Stimulated activated CD8-positive, alpha-beta memory T cell treated with anti-CD3 and anti-CD28 coated beads, Interleukin-7, amount 100 ng/mL, for 4 hours (primary cell): ENCODE measurements around the gene EMP3.
A peak's percentile ranks its signal among the peaks of the same experiment; 100 is the strongest.
"Not testable (repeated sequence)": the region's sequence is repeated elsewhere in the genome, so short reads cannot be mapped to it uniquely, and the experiment has no call there.

Experiments used
- DNase-seq, 2 donors: peaks; one replicate each; pipeline ENCODE4 v3.0.0-alpha.2; 2020; ENCODE audit warnings: low read depth in 2 of 2

EMP3 gene

DNA sequence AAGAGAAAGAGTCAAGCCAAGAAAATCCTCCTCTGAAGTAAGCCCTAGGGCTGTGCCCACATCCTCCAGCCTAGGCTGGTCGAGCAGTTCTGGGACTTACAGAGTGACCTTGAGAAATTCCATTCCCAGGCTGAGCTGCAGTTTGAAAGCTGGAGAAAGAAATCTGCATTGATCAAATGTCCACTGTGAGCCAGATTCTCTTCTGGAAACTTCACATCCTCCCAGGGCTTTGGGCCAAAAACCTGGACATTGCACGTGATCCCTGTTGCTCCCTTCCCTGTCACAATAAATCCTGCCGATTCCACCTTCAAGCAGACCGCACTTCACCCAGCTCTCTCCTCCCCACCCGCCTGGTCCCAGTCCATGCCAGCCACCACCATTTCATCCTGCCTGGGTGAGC is 22.7 kb downstream of the EMP3 start:
- DNase-seq, result no peak

DNA sequence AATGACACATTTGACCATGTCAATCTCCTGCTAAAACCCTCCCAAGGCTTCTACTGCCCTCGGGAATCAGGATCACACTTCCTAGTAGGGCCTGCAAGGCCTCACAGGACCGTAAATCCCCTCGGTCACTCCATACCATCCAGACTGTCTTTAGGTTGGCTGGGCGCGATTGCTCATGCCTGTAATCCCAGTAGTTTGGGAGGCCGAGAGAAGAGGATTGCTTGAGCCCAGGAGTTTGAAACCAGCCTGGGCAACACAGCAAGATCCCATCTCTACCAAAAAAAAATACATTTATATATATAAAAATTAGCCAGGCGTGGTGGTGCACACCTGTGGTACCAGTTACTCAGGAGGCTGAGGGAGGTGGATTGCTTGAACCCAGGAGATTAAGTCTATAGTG is 23.4 kb downstream of the EMP3 start:
- DNase-seq, result no peak

DNA sequence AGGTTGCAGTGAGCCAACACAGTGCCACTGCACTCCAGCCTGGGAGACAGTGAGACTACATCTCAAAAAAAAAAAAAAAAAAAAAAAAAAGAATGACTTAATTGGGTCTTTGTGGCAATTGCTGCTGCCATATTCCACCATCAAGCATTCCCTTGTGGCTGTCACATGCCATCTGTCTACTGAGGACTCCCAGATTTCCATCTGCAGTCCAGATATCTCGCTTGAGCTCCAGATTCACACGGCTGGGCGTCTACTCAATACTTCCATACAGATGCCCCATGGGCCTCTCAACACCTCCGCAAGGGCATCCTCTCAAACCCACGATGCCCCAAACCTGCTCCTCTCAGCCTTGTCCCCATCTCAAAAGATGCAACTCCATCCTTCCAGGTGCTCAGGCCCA is 25.5 kb downstream of the EMP3 start:
- no peak for DNase-seq

DNA sequence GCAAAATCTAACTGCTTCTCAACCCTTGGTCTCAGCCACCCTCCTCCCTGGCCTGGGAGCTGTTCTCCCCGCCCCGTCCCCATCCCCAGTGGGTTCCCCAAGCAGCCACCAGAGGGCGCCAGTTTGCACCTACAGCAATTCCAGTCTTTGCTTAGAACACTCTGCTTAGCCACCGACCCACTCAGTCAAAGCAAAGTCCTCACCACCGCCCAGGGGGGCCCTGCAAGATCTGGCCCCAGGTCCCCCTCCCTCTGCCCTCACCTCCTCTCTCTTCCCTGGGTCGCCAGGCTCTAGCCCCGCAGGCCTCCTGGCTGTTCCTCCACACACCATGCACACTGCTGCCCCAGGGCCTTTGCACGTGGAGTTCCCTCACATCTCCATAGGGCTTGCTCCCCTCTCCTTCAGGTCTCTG is 26.0 kb downstream of the EMP3 start:
- DNase-seq, result peak; percentile 56 to 66

DNA sequence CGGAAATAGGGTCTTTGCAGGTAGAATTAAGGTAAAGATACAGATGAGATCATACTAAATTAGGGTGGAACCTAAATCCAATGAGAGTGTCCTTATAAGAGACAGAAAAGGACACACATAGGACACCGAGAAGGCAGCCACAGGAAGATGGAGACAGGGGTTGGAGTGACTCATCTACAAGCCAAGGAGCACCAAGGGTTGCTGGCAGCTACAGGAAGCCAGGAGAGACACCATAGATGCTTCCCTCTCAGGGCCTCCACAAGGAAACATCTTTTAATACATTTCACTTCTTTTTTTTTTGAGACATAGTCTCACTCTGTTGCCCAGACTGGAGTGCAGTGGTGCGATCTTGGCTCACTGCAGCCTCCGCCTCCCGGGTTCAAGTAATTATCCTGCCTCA is 28.3 kb downstream of the EMP3 start:
- no peak for DNase-seq

DNA sequence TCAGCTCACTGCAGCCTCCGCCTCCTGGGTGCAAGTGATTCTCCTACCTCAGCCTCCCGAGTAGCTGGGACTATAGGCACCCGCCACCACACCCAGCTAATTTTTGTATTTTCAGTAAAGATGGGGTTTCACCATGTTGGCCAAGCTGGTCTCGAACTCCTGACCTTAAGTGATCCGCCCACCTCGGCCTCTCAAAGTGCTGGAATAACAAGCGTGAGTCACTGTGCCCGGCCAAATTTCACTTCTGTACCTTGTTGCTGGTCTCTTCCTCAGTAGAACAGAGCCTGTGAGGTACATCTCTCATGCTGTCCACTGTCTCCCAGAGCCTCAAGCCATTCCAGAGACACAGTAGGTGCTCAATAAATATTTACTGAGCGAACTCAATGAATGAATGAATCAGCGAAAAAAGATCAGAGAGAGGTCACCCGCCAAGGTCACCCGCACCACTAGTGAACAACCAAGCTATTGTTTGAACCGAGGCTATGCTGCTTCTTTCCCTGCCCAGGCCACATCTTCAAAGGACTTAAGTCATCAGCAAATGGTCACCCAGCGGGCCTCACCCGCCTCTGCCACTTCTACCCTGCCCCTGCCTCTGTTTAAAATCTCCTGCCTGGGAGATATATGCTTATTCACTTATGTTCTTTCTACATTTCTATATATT is 29.1 kb downstream of the EMP3 start:
- DNase-seq, result no peak

DNA sequence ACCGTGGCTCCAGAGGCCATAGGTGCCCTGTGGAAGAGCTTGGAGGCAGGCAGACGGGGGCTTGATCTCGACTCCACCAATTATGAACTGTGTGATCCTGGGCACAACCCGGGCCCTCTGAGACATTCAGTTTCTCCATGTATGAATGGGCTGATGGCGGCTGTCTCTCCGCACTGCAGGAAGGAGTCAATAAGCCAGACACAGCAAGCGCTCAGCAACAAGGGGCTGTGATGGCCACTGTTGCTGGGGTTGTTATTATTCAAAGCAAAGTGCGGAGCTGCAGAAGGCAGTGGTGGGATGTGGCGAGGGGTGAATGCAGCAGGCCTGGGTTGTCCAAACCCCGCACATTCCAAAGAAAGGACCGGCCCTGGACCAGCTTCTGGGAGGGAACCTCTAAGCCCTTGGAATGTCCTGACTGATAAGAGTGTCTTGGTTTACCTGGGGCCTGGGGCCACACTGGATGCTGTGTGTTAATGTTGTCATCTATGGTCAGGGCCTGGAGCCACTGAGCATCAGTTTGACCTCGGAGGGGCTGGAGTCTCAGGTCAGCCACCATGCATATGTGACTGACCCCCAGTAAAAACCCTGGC is 30.1 kb downstream of the EMP3 start:
- no peak for DNase-seq

DNA sequence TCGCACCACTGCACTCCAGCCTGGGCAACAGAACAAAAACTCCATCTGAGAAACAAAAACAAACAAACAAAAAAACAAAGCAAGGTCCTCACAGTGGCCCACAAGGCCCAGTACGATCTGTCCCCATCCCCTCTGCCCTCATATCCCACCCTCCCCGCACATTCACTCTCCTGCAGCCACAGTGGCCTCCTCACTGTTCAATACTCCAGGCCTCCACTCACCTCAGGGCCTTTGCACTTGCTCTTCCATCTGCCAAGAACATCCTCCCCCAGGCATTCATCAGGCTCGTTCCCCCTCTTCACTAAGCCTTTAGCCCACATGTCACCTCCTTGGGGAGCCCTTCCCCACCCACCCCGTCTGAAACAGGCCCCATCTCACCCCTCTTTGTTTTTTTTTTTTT is 33.8 kb downstream of the EMP3 start:
- no peak for DNase-seq

DNA sequence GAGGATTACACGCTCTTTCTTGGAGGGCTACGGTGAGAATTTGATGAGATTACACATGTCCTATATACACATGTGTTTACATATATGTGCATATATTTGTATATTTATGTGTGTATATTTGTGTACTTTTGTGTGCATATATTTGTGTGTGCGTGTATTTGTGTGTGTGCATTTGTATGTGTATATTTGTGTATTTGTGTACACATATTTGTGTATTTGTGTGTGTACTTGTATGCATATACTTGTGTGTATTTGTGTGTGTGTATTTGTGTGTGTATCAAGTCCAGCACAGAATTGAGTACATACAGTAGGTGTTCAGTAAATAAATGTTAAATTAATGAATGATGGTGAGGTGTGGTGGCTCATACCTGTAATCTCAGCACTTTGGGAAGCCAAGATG is 36.6 kb downstream of the EMP3 start:
- no peak for DNase-seq

DNA sequence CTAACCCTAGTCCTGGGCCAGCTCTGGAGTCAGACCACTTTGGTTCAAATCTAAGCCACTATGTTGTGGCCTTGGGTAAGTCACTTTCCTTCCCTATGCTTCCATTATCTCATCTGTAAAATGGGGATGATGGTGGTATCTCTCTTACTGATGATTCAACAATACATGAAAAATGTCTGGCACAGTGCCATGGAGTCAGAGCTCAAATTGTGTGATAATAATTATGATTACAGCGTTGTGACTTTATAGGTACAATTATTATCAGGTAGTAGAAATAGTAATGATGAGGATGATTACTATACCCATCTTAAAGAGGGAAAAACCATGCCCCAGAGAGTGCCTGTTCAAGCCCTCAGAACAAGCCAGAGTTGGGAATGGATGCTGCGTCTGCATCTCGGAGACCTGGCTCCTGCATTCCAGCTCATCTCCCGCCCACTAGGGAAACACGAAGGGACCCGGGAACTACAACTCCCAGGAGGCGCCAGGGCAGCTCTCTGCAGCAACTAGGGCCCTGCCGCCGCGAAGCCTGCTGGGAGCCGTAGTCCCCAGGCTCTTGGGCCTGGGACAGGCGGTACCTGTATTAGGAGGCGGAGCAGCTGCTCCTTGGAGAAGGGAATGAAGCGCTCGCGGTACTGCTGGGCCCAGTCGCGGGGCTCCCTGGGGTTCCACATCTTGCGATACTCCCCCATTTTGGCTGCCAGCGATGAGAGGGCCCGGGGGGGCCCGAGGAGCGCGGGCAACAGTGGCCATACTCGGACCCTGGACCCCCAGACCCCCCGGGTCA is 37.6 kb downstream of the EMP3 start:
- peak; percentile 74 to 85 for DNase-seq

DNA sequence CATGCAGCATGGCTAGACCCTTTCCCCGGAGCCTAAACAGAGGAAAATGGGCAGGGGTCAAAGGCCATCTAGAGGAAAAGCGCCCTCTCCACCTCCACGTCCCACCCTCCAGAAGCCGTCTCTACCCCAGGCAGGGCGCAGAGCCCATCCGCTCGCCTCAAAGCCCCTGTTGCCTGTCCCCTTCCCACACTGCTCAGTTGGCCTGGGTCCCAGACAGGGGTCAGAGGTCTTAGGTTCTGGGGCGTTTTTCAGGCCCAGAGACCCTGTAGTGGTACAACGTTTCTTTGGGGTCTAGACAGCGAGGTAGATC is 38.1 kb downstream of the EMP3 start:
- DNase-seq, result no peak

DNA sequence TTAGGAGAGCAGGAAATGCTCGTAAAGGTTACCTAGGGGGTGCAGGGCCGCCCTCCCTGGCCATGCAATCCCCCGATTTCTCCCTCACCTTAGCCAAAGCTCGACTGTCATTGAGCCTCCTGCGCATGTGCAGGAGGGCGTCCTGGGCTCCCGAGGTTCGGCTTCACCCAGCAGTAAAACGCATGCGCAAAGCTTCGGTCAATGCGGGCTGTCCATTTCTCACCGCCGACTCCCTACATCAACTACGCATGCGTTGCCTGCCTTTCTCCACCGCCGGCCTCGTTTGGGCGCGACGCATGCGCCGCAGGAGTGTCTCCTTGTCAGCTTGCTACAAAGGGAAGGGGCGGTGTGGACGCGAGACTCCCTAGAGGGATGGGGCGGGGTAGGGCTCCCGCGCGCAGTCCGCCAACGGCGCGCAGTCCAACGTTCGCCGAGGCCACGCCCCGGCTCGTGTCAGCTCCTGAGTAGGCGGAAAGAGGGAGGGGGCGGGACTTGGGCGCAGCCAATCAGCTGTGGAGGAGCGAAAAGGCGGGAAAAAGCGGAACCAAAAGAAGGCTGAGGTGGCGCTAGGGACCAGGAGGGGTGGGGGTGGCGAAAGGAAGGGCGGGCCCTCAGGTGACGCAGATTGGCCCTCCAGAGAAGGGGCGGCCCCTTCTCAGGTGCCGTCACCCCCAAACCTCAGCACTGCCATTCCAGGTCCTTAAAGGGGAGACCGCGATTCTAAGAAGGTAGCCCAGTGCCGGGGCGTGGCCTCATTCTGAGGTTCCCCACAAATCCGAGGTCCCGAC is 38.7 kb downstream of the EMP3 start, which contains the start of the genes SYNGR4 and TMEM143:
Gene SYNGR4, plus strand, starts transcription at position 558 of the 788 bp plus-strand sequence. CDS start 1,476 bp downstream, outside the sequence.
Gene TMEM143, minus strand, starts transcription at position 131 of the 788 bp plus-strand sequence. Its CDS starts 20 bp downstream, at position 111.
- DNase-seq, result peak; percentile 97 to 98

DNA sequence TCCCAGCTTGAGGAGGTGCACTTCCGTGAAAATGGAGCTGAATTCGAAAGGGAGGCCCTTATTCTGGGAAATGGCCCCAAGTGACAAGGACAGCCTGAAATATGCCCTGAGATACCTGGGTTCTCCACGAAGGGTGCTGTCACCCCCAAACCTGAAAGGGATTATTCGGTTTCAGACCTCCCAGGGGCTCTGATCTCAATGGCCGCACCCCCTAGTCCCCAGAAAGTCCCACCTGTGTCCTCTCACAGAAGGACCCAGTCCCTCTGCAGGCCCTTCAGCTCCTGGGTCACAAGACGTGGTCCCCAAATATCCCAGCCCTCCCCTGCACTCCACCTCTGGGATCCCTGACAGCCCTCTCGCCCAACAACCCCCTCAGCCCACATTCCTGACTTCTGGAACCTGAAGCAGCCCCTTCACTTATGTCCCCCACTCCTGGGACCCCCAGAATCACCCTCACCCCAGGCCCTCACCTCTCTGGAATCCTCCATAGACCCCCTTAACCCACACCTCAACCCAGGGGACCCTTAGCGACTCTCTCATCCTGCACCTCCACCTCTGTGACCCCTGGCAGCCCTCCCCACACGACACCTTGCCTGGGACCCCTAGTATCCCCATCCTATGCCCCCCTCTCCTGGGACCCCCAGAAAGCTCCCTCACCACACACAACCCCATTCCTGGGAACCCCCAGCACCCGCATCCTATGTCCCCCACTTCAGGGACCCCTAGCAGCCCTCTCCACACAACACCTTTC is 39.4 kb downstream of the EMP3 start:
- DNase-seq, result no peak

DNA sequence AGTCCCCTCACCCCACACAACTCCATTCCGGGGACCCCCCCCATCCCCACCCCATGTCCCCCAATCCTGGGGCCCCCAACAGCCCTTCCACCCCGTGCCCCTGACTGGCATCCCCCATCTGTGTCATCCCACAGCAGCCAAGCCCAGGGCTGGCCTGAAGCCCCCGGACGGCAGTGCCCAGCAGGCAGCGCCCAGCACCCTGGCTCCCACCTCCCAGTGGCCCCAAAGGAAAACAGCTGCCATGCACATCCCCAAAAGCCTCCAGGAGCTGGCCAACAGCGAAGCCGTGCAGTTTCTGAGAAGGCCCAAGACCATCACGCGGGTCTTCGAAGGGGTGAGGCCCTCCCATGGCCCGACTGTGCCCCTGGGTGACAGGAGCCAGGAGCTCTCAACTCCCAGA is 40.2 kb downstream of the EMP3 start:
- DNase-seq, result no peak

DNA sequence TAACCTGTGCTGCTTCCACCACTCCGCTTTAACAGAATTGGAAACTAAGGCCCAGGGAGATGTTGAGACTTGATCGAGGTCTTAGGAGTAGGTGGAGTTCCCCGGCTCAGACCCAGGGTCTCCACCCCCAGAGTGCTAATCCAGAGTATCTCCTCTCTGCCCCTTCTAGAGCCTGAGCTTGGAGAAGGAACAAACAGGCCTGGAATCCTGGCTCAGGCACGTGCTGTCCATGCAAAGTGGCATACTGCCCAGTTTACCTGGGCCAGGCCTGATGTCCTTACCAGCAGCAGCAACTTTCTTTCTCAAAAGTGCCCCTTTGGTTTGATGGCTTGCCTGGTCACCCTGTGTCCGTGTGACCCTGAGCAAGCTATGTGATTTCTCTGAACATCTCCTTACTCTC is 42.5 kb downstream of the EMP3 start:
- no peak for DNase-seq

DNA sequence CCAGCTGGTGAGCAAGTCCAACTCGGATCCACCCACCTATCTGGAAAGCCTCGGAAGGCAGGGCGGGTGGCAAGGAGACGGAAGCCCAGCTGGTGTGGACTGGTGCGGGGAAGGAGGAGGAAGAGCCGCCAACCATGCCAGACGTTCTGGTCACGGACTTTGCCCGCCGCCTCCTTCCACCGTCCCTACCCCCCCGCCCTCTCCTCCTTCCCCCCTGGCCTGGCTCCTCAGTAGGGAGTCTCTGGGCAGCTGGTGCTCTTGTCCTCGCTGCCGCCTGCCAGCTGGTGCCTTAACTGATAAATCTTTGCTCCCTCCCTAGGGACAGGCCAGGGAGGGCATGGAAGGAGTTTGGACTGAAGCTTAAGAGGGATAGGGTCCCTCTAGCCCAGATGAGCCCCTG is 43.6 kb downstream of the EMP3 start:
- no peak for DNase-seq

DNA sequence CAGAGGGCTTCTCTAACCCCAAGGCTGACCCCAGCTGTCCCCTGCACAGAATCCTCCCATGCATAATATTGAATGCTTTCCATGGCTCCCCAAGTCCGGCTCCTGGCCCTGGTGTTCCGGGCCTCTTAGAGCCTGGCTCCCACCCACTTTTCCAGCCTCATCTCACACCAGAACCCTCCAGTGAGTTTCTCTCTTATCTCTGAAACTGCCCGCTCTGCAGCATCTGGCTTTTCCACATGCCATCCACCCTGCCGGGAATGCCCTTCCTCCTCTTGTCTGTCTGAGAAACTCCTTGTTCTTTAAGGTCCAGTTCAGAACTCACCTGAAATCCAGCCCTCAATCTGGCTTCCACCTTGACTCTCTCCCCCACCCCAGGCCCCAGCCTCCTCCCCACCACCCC is 45.6 kb downstream of the EMP3 start:
- DNase-seq, result no peak

DNA sequence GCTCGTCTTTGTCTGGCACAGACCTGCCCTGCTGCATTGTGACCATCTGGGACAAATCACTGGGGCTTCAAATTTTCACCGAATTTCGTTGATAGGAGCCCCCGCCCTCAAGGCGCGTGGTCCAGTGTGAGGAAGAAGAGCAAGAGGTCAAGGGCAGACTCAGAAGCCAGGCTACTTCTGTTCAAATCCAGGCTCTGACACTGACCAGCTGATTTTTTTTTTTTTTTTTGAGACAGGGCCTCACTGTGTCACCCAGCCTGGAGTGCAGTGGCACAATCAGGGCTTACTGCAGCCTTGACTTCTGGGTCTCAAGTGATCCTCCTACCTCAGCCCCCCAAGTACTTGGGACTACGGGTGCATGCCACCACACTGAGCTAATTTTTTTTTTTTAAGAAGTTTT is 46.0 kb downstream of the EMP3 start:
- no peak for DNase-seq

DNA sequence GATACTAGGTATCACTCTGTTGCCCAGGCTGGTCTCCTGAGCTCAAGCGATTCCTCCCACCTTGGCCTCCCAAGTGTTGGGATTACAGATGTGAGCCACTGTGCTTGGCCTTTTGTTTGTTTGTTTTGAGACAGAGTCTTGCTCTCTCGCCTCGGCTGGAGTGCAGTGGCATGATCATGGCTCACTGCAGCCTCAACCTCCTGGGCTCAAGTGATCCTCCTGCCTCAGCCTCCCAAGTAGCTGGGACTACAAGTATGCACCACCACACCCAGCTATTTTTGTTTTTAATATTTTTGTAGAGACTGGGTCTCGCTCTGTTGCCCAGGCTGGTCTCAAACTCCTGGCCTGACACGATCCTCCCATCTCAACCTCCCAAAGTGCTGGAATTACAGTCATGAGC is 46.4 kb downstream of the EMP3 start:
- not testable (repeated sequence) for DNase-seq

DNA sequence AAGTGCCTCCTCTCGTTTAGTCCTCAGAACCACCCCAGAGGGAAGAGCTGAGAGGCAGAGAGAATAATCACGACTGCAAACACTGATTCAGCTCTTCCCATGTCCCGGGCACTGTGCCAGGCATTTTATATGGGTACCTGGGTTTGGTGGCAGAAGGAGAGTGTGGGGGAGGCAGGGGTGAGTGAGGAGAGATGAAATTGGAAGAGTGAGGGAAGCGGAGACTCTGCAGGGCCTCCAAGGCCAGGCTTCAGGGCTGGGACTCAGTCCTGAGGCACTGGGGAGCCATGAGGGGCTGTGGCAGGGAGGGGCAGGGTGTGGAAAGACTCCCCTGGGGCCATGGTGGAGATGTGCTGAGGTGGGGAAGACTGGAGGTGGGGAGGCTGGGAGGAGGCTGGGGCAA is 47.6 kb downstream of the EMP3 start:
- no peak for DNase-seq

DNA sequence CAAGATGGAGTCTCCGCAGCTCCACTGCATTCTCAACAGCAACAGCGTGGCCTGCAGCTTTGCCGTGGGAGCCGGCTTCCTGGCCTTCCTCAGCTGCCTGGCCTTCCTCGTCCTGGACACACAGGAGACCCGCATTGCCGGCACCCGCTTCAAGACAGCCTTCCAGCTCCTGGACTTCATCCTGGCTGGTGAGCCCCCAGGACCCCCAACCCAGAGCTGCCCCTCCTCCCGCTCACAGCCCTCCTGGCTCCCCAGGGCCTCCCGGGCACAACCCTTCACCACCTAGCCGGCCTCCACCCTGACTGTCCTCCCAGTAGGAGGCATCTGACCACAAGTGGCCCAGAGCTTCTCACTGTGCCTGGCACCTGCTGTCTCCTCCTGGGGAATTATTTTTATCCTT is 48.2 kb downstream of the EMP3 start:
- no peak for DNase-seq

DNA sequence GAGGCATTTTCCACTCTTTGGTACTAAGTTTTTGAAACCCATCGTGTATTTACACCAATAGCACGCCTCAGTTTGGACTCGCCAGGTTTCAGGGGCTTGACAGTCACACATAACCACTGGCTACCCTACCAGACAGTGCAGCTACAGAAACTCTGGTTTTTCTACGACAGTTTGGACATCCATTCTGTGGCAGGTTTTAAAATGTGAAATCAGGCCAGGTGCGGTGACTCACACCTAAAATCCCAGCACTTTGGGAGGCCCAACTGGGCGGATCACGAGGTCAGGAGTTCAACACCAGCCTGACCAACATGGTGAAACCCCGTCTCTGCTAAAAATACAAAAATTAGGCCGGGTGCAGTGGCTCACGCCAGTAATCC is 52.8 kb downstream of the EMP3 start:
- no peak for DNase-seq
